Left colon (tissue), 2 donors: ENCODE measurements around the gene ZFP3. TPM values are rescaled to one million over a fixed set of nuclear protein-coding genes. Genes with fewer than 3 reads are reported as not detected.
"Not testable (repeated sequence)": the region's sequence is repeated elsewhere in the genome, so short reads cannot be mapped to it uniquely, and the experiment has no call there.

Experiments
- ATAC-seq: fragments of 200-7000 bp; cut with Tn5 transposase; one replicate; pipeline ENCODE4 v1.9.1; 2020; ENCODE audit warnings: mild to moderate bottlenecking, moderate library complexity
- DNase-seq, 2 donors: peaks; one replicate each; pipeline ENCODE4 v3.0.0-alpha.2; 2020
- intact Hi-C, 2 donors: fragments of 100-400 bp; cut with DNase I in 1 of 2; cut with micrococcal nuclease in 1 of 2; formaldehyde crosslinking; loops; one replicate each; pipeline versions ENCODE4 v1.11.2 to v1.14.0; 2022; cut with DNase I, micrococcal nuclease
- total RNA-seq, 2 donors: library from RNA; stranded (reverse); fragmentation: NEBNext Ultra II Directional; extraction: Animal tissue kit (Norgen Biotek cat#: 25700); gene quantifications; one replicate each; pipeline ENCODE4 v1.2.1, GENCODE V29; 2021
- donor health status: DM: no; HTN: no; CAD: no.
- donor health status: DM: yes; HTN: yes; CAD: no.

The ZFP3 gene
- total RNA-seq, 2 donors from 2014 or later, result 8.0 to 8.6 TPM

- intact Hi-C loops, ATAC-seq, DNase-seq: not testable (repeated sequence)
Observed at GRCh38 chr17:5134571-5134970, 56.3 kb downstream of the ZFP3 start.

- intact Hi-C loops, DNase-seq, ATAC-seq: not testable (repeated sequence)
Observed at GRCh38 chr17:5135131-5135712, 57.0 kb downstream of the ZFP3 start.

GRCh38 chr17:5135726-5136579 lies 57.7 kb downstream of the ZFP3 start:
- ATAC-seq (no peak), DNase-seq (no peak)
- intact Hi-C loops, result no loop called here

GRCh38 chr17:5136580-5137412 lies 58.5 kb downstream of the ZFP3 start:
- ATAC-seq, intact Hi-C loops, DNase-seq: not testable (repeated sequence)

- intact Hi-C loops, DNase-seq, ATAC-seq: not testable (repeated sequence)
Observed at GRCh38 chr17:5137511-5138197, 59.4 kb downstream of the ZFP3 start.

GRCh38 chr17:5138198-5138544 lies 59.9 kb downstream of the ZFP3 start:
- ATAC-seq, intact Hi-C loops, DNase-seq: not testable (repeated sequence)

- DNase-seq, result no peak
- intact Hi-C loops, result no loop called here
- no peak for ATAC-seq
Observed at GRCh38 chr17:5138616-5139457, 60.6 kb downstream of the ZFP3 start.

GRCh38 chr17:5139458-5139732 lies 61.1 kb downstream of the ZFP3 start:
- intact Hi-C loops, result no loop called here
- DNase-seq (no peak), ATAC-seq (no peak)

GRCh38 chr17:5142877-5143276 lies 64.6 kb downstream of the ZFP3 start:
- ATAC-seq, DNase-seq, intact Hi-C loops: not testable (repeated sequence)

Other genes with a start within 250 kb of the ZFP3 start
- 100 to 1,000 TPM; 193 to 205 TPM for gene MINK1, start 245.1 kb upstream of the ZFP3 start, total RNA-seq
- 1 to 10 TPM; 1.3 to 1.8 TPM for gene C17orf107, start 178.9 kb upstream of the ZFP3 start, total RNA-seq
- gene CHRNE, start 175.4 kb upstream of the ZFP3 start, total RNA-seq, result under 1 TPM; 0.43 to 0.81 TPM
- not detected for gene GP1BA, start 146.2 kb upstream of the ZFP3 start, total RNA-seq
- 10 to 100 TPM; 77.5 to 90.0 TPM for gene SLC25A11, start 138.4 kb upstream of the ZFP3 start, total RNA-seq
- gene RNF167, start 138.2 kb upstream of the ZFP3 start, total RNA-seq, result 100 to 1,000 TPM in 1 of 2 donors, 10 to 100 TPM in 1; 96.5 to 105 TPM
- gene PFN1, start 129.9 kb upstream of the ZFP3 start, total RNA-seq, result 100 to 1,000 TPM; 720 to 812 TPM
- 1 to 10 TPM; 7.3 to 8.9 TPM for gene ENO3, start 127.3 kb upstream of the ZFP3 start, total RNA-seq
- gene SPAG7, start 110.7 kb upstream of the ZFP3 start, total RNA-seq, result 10 to 100 TPM; 49.3 to 68.2 TPM
- gene CAMTA2, start 90.8 kb upstream of the ZFP3 start, total RNA-seq, result 10 to 100 TPM; 49.1 to 52.2 TPM
- 1 to 10 TPM; 1.9 TPM for gene INCA1, start 80.9 kb upstream of the ZFP3 start, total RNA-seq
- gene KIF1C, start 80.5 kb upstream of the ZFP3 start, total RNA-seq, result 100 to 1,000 TPM; 212 to 226 TPM
- gene SLC52A1, start 43.0 kb upstream of the ZFP3 start, total RNA-seq, result 1 to 10 TPM; 2.4 to 2.5 TPM
- 1 to 10 TPM; 7.1 to 7.7 TPM for gene ZNF232, start 33.4 kb downstream of the ZFP3 start, total RNA-seq
- gene USP6, start 37.6 kb downstream of the ZFP3 start, total RNA-seq, result under 1 TPM; 0.08 to 0.12 TPM
- gene ZNF594, start 113.4 kb downstream of the ZFP3 start, total RNA-seq, result 1 to 10 TPM; 3.7 to 3.9 TPM
- gene SCIMP, start 156.4 kb downstream of the ZFP3 start, total RNA-seq, result 1 to 10 TPM in 1 of 2 donors, under 1 TPM in 1; 0.64 to 2.3 TPM
- gene RABEP1, start 203.8 kb downstream of the ZFP3 start, total RNA-seq, result 10 to 100 TPM; 28.1 to 29.1 TPM